Measurements from ENCODE around the gene HBG1.

HBG1 gene

GRCh38 chr11:5224538-5225479 lies 24.8 kb downstream of the HBG1 start:
- DNase-seq, result no peak

GRCh38 chr11:5223686-5224085 lies 26.0 kb downstream of the HBG1 start:
- DNase-seq, result no peak

- DNase-seq, result no peak
These were observed 26.5 kb downstream of the HBG1 start for GRCh38 chr11:5223146-5223545.

- no peak for DNase-seq
These were observed 39.2 kb downstream of the HBG1 start for GRCh38 chr11:5210376-5210885.

- no peak for DNase-seq
These were observed 44.9 kb downstream of the HBG1 start for GRCh38 chr11:5204787-5205186.

GRCh38 chr11:5203366-5203765 lies 46.3 kb downstream of the HBG1 start:
- DNase-seq, result no peak

GRCh38 chr11:5200582-5200981 lies 49.1 kb downstream of the HBG1 start, which contains the start of gene OR51V1:
Gene OR51V1 (minus strand): TSS chr11:5200682. CDS start chr11:5200682, 0 bp downstream.
- DNase-seq, result no peak

- no peak for DNase-seq
These were observed 51.4 kb downstream of the HBG1 start for GRCh38 chr11:5198285-5198684.
